ENCODE data around the gene MARCHF10. TPM values are rescaled to one million over a fixed set of nuclear protein-coding genes. Genes with fewer than 3 reads are reported as not detected.
A peak's percentile ranks its signal among the peaks of the same experiment; 100 is the strongest.

Gene MARCHF10
- total RNA-seq, 1 donor from 2014 or later: 5.1 TPM

DNA sequence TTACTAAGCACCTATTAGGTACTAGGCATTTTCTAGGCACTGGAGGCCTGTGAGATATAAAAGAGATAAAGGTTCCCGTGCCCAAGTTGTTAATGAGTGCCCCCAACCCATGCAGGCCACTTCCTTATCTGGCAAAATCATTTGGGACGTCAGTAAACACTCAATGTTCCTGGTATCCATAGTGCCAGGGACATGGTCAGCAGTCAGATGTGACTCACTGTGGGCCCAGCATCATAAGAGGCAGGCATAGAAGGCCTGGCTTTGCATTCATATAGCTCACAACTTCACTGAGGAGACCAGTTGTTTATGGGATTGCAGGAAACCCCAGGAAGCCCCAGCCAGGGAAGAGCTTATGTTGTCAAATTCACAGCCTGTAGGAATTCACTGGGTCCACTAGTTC is 99.5 kb downstream of the MARCHF10 start:
- DNase-seq (no peak), ATAC-seq (no peak)
- no peak overlapping the region for H3K4me3 ChIP-seq
- H3K9me3 ChIP-seq: peaks cover 4% of the 10 kb centered on the region
- TF ChIP-seq, protein P1, sequence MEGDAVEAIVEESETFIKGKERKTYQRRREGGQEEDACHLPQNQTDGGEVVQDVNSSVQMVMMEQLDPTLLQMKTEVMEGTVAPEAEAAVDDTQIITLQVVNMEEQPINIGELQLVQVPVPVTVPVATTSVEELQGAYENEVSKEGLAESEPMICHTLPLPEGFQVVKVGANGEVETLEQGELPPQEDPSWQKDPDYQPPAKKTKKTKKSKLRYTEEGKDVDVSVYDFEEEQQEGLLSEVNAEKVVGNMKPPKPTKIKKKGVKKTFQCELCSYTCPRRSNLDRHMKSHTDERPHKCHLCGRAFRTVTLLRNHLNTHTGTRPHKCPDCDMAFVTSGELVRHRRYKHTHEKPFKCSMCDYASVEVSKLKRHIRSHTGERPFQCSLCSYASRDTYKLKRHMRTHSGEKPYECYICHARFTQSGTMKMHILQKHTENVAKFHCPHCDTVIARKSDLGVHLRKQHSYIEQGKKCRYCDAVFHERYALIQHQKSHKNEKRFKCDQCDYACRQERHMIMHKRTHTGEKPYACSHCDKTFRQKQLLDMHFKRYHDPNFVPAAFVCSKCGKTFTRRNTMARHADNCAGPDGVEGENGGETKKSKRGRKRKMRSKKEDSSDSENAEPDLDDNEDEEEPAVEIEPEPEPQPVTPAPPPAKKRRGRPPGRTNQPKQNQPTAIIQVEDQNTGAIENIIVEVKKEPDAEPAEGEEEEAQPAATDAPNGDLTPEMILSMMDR (IDR thresholded peaks at IDR 0.05): no peak
- no peaks in the 10 kb centered on the region for H3K36me3 ChIP-seq
- H3K4me1 ChIP-seq: peaks cover 20% of the 10 kb centered on the region
- no peak overlapping the region for H3K27ac ChIP-seq
- H3K27me3 ChIP-seq (ENCODE audit: low read depth): no peaks in the 10 kb centered on the region
- intact Hi-C loops (cut with DNase I): loop anchor here (10.0 kb wide), 1 partner anchor 276 kb away; no protein-coding TSS in a partner anchor

GRCh38 chr17:62707425-62707739 is 100.7 kb downstream of the MARCHF10 start:
- H3K36me3 ChIP-seq: no peaks in the 10 kb centered on the region
- no peak overlapping the region for H3K4me3 ChIP-seq
- intact Hi-C loops (cut with DNase I): loop anchor here (10.0 kb wide), 1 partner anchor 277 kb away; no protein-coding TSS in a partner anchor
- H3K9me3 ChIP-seq: peaks cover 4% of the 10 kb centered on the region
- DNase-seq: no peak
- TF ChIP-seq, protein P1 (IDR thresholded peaks at IDR 0.05): no peak
- no peak overlapping the region for H3K27ac ChIP-seq
- H3K4me1 ChIP-seq: peaks cover 28% of the 10 kb centered on the region
- ATAC-seq: no peak
- no peaks in the 10 kb centered on the region for H3K27me3 ChIP-seq (ENCODE audit: low read depth)

GRCh38 chr17:62706598-62707424 is 101.3 kb downstream of the MARCHF10 start:
- Histone ChIP-seq H3K9me3 (peaks cover 4% of the 10 kb centered on the region), H3K27me3 (ENCODE audit: low read depth) (no peaks in the 10 kb centered on the region), H3K36me3 (no peaks in the 10 kb centered on the region), H3K27ac (no peak overlapping the region), H3K4me1 (peaks cover 28% of the 10 kb centered on the region), H3K4me3 (no peak overlapping the region)
- DNase-seq (no peak), ATAC-seq (no peak)
- TF ChIP-seq, protein P1 (IDR thresholded peaks at IDR 0.05): no peak
- intact Hi-C loops (cut with DNase I): loop anchor here (10.0 kb wide), 1 partner anchor 278 kb away; no protein-coding TSS in a partner anchor

DNA sequence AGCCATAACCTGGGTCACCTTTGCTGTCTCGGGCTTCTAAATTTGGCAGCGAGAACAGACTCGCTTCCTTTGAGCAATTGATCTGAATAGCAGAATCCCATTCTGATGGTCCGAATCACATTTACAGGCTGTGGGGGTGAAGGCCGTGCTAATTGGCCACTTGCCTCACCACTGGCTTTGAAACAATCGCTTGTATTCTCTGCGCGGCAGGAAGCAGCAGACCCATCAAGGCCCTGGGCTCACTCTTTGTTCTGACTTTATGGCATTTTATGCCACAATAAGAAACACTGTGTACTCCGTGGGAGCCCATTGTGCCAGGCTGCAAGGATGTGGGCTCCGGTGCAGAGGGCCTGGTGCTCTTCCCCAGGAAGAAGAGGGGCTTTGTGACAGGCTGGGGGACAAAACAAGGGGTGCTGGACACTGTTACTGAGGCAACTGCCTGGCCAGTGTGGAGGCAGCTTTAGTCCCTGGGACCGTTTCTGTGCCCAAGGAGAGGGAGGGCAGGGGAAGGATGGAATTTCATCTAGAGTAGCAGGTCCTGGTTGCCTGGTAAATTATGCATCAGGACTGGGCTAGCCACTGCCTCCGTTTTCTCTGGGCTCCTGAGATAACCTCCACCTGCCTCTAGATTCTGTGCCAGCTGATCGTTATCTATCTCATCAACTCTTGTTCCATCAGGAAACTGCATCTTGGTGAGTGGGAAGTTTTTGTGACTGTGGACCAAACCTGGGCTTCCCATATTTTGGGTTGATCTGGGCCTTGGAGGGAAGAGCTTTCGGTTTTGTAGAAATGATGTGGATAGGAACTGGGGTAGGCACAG is 102.1 kb downstream of the MARCHF10 start:
- no peak overlapping the region for H3K27ac ChIP-seq
- H3K4me1 ChIP-seq: peaks cover 28% of the 10 kb centered on the region
- H3K27me3 ChIP-seq (ENCODE audit: low read depth): no peaks in the 10 kb centered on the region
- TF ChIP-seq, protein P1 (IDR thresholded peaks at IDR 0.05): no peak
- H3K9me3 ChIP-seq: peaks cover 4% of the 10 kb centered on the region
- intact Hi-C loops (cut with DNase I): loop anchor here (10.0 kb wide), 1 partner anchor 279 kb away; no protein-coding TSS in a partner anchor
- DNase-seq (no peak), ATAC-seq (no peak)
- H3K4me3 ChIP-seq: peak overlapping the region; percentile 79
- no peaks in the 10 kb centered on the region for H3K36me3 ChIP-seq

DNA sequence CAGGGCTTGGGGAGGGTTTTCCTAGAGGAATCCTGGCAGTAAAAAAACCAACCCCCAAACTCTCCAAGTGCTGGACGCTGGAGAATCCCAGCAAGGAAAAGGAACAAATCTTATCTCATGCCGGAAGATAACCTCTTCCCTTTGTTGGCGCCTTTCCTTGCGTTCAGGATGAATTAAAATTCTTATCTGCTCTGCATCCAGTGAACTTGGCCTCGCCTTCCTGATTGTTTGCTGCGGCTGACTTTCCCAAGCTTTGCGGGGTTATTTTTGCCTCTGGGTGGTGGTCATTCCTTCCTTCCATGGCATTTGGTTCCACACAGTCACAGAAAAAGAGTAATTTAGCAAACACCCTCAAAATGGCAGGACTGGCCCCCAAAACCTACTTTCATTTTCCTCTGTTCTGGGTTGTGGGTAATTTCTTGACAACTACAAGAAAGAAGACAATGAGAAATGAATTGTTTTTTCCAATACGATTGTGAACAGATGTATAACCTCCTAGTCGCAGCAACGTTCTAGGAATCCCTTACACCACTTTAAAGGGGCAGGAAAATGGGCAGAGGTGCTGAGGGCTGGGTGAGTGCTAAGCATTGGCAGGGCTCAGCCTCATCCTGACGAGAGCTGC is 102.8 kb downstream of the MARCHF10 start:
- Histone ChIP-seq H3K27me3 (ENCODE audit: low read depth) (no peaks in the 10 kb centered on the region), H3K4me3 (peak overlapping the region; percentile 79), H3K4me1 (peaks cover 28% of the 10 kb centered on the region), H3K36me3 (no peaks in the 10 kb centered on the region), H3K9me3 (peaks cover 4% of the 10 kb centered on the region), H3K27ac (peak overlapping the region; percentile 75)
- TF ChIP-seq, protein P1 (IDR thresholded peaks at IDR 0.05): no peak
- ATAC-seq: no peak
- intact Hi-C loops (cut with DNase I): loop anchor here (10.0 kb wide), 1 partner anchor 280 kb away; no protein-coding TSS in a partner anchor
- DNase-seq: no peak
